Activated CD8-positive, alpha-beta T cell treated with anti-CD3 and anti-CD28 coated beads, Interleukin-2, amount 10 ng/mL, durations not matched to agents 7 days and 5 days (primary cell): ENCODE data around the gene EDRF1. TPM values are rescaled to one million over a fixed set of nuclear protein-coding genes. Genes with fewer than 3 reads are reported as not detected.
A peak's percentile ranks its signal among the peaks of the same experiment; 100 is the strongest.

Experiments used
- ATAC-seq: fragments of 150-1000 bp; cut with Tn5 transposase; one replicate; pipeline ENCODE4 v1.10.0; 2021; ENCODE audit warnings: moderate library complexity
- CTCF ChIA-PET: fragments of 350-600 bp; sonication (Branson Sonifier 250); formaldehyde crosslinking; loops from one replicate; lab custom pipeline; 2021; ENCODE audit warnings: antibody characterized with exemption; lab: Charles Lee
- POLR2A ChIA-PET: fragments of 350-600 bp; sonication (Branson Sonifier 250); formaldehyde crosslinking; loops from one replicate; lab custom pipeline; 2021; ENCODE audit warnings: antibody characterized with exemption; lab: Charles Lee
- DNase-seq: peaks from one replicate; pipeline ENCODE4 v3.0.0-alpha.2; 2020
- H3K27ac Mint-ChIP-seq: one replicate; pipeline ENCODE4 v1.8.0; 2021; ENCODE audit warnings: mild to moderate bottlenecking, mixed read lengths
- H3K27me3 Mint-ChIP-seq: one replicate; pipeline ENCODE4 v1.8.0; 2021; ENCODE audit warnings: low read depth, mixed read lengths
- H3K36me3 Mint-ChIP-seq: one replicate; pipeline ENCODE4 v1.8.0; 2021; ENCODE audit warnings: low read depth, mixed read lengths
- H3K4me1 Mint-ChIP-seq: one replicate; pipeline ENCODE4 v1.8.0; 2021; ENCODE audit warnings: low read depth, mixed read lengths
- H3K4me3 Mint-ChIP-seq: one replicate; pipeline ENCODE4 v1.8.0; 2021; ENCODE audit warnings: mild to moderate bottlenecking, mixed read lengths
- H3K9me3 Mint-ChIP-seq: one replicate; pipeline ENCODE4 v1.8.0; 2022; ENCODE audit warnings: mixed read lengths; ENCODE audit not compliant: insufficient read depth
- total RNA-seq, 2 experiments: library from RNA; stranded (reverse); gene quantifications; one replicate each; pipeline ENCODE4 v1.2.3, GENCODE V29; 2021

The EDRF1 gene
- total RNA-seq, result 10 to 100 TPM; 33.7 to 34.1 TPM

GRCh38 chr10:125719173-125720001 lies at the start of gene EDRF1:
Gene EDRF1 (plus strand): TSS chr10:125719709. CDS start chr10:125719808, 99 bp downstream.
- POLR2A ChIA-PET, result interaction anchor here (0.7 to 1.0 kb wide), 8 partner anchors 11 to 178 kb away, joined by 3 to 14 read pairs (median 4); partner anchors contain the start of genes BCCIP and UROS

DNA sequence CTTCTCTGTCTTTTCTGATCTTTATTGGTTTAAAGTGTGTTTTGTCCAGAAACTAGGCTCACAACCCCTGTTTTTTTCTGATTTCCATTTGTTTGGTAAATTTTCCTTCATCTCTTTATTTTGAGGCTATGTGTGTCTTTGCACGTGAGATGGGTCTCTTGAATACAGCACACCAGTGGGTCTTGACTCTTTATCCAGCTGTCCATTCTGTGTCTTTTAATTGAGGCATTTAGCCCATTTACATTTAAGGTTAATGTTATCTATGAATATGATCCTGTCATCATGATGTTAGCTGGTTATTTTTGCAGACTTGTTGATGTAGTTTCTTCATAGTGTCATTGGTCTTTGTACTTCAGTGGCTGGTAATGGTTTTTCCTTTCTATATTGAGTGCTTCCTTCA lies 46.6 kb upstream of the EDRF1 start:
- ATAC-seq (no peak), DNase-seq (no peak)
- H3K4me1 Mint-ChIP-seq, result no peaks in the 10 kb centered on the region
- H3K36me3 Mint-ChIP-seq, result no peaks in the 10 kb centered on the region
- CTCF ChIA-PET, result no interaction called here
- H3K9me3 Mint-ChIP-seq, result peaks cover 17% of the 10 kb centered on the region
- H3K27ac Mint-ChIP-seq, result no peak overlapping the region
- H3K27me3 Mint-ChIP-seq, result peaks cover 6% of the 10 kb centered on the region
- no peak overlapping the region for H3K4me3 Mint-ChIP-seq
- POLR2A ChIA-PET, result no interaction called here

More at GRCh38 chr10:125719173-125720001, at the start of gene EDRF1:
- Mint-ChIP-seq H3K27me3 (no peaks in the 10 kb centered on the region), H3K4me1 (peaks cover 29% of the 10 kb centered on the region), H3K36me3 (peaks cover 26% of the 10 kb centered on the region), H3K9me3 (no peaks in the 10 kb centered on the region), H3K27ac (peak within 1 kb of the TSS; percentile 98), H3K4me3 (peak within 1 kb of the TSS; percentile 92)
- CTCF ChIA-PET, result no interaction called here
- DNase-seq, result peak; percentile 99
- ATAC-seq, result peak; percentile 96

DNA sequence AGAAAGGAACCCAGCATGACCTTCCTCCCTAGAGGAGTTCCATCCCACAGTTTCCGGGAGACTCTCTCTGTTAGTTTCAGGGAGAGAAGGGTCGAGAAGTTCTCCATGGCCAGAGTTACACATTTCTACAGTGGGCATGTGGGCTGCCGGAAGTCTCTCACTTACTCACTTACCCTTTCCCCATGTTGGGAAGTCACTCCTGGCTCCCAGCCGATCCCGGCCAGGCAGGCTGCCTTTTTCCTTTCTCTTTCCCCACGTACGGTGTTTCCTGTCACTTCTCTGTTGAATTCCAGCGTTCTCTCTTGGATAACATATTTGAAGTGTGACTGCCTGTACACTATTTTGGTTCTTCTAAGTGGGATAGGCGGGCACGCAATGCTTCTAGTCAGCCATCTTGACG lies 40.1 kb upstream of the EDRF1 start:
- H3K27ac Mint-ChIP-seq, result no peak overlapping the region
- no peak overlapping the region for H3K4me3 Mint-ChIP-seq
- no peaks in the 10 kb centered on the region for H3K36me3 Mint-ChIP-seq
- ATAC-seq (no peak), DNase-seq (no peak)
- no peaks in the 10 kb centered on the region for H3K4me1 Mint-ChIP-seq
- peaks cover 4% of the 10 kb centered on the region for H3K27me3 Mint-ChIP-seq
- CTCF ChIA-PET, result no interaction called here
- POLR2A ChIA-PET, result no interaction called here
- peaks cover 20% of the 10 kb centered on the region for H3K9me3 Mint-ChIP-seq

GRCh38 chr10:125683063-125683462 lies 36.4 kb upstream of the EDRF1 start, which contains the start of gene TEX36:
Gene TEX36 (minus strand): TSS chr10:125683163. CDS start chr10:125682989, 174 bp downstream.
- H3K27me3 Mint-ChIP-seq, result peaks cover 4% of the 10 kb centered on the region
- peaks cover 1% of the 10 kb centered on the region for H3K9me3 Mint-ChIP-seq
- ChIA-PET CTCF (no interaction called here), POLR2A (no interaction called here)
- H3K4me1 Mint-ChIP-seq, result no peaks in the 10 kb centered on the region
- no peaks in the 10 kb centered on the region for H3K36me3 Mint-ChIP-seq
- no peak for DNase-seq
- H3K27ac Mint-ChIP-seq, result no peak within 1 kb of the TSS
- ATAC-seq, result no peak
- H3K4me3 Mint-ChIP-seq, result no peak within 1 kb of the TSS

- no peaks in the 10 kb centered on the region for H3K4me1 Mint-ChIP-seq
- H3K27me3 Mint-ChIP-seq, result peaks cover 4% of the 10 kb centered on the region
- ChIA-PET POLR2A (no interaction called here), CTCF (no interaction called here)
- H3K9me3 Mint-ChIP-seq, result no peaks in the 10 kb centered on the region
- DNase-seq (no peak), ATAC-seq (no peak)
- H3K36me3 Mint-ChIP-seq, result no peaks in the 10 kb centered on the region
- no peak overlapping the region for H3K4me3 Mint-ChIP-seq
- H3K27ac Mint-ChIP-seq, result no peak overlapping the region
Observed at GRCh38 chr10:125683821-125684220, 35.7 kb upstream of the EDRF1 start.

GRCh38 chr10:125684581-125684980 lies 34.9 kb upstream of the EDRF1 start:
- no peak overlapping the region for H3K27ac Mint-ChIP-seq
- no peaks in the 10 kb centered on the region for H3K4me1 Mint-ChIP-seq
- H3K9me3 Mint-ChIP-seq, result no peaks in the 10 kb centered on the region
- CTCF ChIA-PET, result no interaction called here
- H3K36me3 Mint-ChIP-seq, result no peaks in the 10 kb centered on the region
- peaks cover 4% of the 10 kb centered on the region for H3K27me3 Mint-ChIP-seq
- ATAC-seq (no peak), DNase-seq (no peak)
- POLR2A ChIA-PET, result no interaction called here
- H3K4me3 Mint-ChIP-seq, result no peak overlapping the region

DNA sequence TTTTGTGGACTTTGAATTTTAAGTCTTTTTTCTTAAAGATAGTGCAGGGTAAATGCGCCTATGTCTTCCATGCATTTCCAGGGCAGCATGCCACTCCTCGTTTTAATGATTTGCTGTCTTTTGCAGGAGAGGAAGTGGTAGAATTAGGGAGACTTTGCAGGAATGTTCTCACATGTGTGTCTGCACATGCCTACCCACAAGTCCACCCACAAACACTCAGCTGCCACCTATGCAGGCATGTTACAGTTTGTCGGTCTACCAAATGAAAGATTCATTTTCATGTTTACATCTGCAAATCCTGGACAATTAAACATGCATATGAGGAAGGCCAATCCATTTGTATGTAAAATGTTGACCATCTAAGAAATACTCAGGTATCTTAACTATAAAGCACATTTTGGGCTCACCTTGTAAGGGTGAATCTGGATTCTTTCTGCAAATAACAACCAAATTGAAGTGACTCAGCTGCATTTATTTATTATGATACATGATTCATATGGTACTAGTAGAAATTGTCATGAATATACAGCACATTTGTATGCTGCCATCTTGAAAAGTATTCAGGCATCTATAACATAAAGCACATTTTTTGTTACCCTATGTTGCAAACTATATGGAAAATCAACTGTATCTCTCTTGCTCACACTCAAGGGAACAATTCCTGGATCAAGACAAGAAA lies 31.9 kb upstream of the EDRF1 start:
- Mint-ChIP-seq H3K9me3 (no peaks in the 10 kb centered on the region), H3K27me3 (no peaks in the 10 kb centered on the region), H3K27ac (no peak overlapping the region), H3K4me1 (peaks cover 8% of the 10 kb centered on the region), H3K4me3 (no peak overlapping the region), H3K36me3 (no peaks in the 10 kb centered on the region)
- ChIA-PET POLR2A (no interaction called here), CTCF (no interaction called here)
- no peak for ATAC-seq
- no peak for DNase-seq

DNA sequence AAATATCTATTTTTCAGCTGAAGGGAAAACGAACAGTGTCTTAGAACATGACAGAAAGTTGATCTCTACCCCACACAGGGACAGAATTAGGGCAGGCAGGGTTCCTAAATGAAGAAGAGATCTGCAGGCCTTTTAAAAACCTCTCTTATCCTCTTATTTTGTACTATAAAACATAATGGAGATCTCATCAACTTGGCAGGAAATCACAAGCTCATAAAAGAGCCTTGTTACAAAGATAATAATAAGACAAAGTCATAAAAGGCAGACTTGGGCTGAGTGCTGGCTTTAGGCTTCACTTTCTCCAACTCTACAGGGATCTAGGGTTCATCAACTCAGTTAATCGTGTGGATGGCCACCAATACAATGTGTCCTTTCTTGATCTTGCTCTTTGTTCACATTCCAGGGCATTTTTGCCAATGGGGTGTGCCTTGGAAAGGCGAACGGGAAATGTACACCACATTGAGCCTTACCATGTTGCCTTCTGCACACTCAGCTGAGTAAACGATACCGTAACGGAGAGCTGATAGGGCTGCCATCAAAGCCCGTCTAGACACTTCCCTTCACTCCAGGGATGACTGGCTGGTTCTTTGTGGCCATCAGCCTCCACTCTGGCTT lies 29.4 kb upstream of the EDRF1 start:
- no peak overlapping the region for H3K27ac Mint-ChIP-seq
- H3K36me3 Mint-ChIP-seq, result no peaks in the 10 kb centered on the region
- POLR2A ChIA-PET, result no interaction called here
- CTCF ChIA-PET, result no interaction called here
- no peak overlapping the region for H3K4me3 Mint-ChIP-seq
- H3K4me1 Mint-ChIP-seq, result peaks cover 9% of the 10 kb centered on the region
- no peaks in the 10 kb centered on the region for H3K27me3 Mint-ChIP-seq
- no peak for DNase-seq
- no peak for ATAC-seq
- H3K9me3 Mint-ChIP-seq, result no peaks in the 10 kb centered on the region

- ChIA-PET POLR2A (no interaction called here), CTCF (no interaction called here)
- no peak for ATAC-seq
- Mint-ChIP-seq H3K36me3 (no peaks in the 10 kb centered on the region), H3K27ac (no peak overlapping the region), H3K27me3 (no peaks in the 10 kb centered on the region), H3K9me3 (no peaks in the 10 kb centered on the region), H3K4me3 (no peak overlapping the region), H3K4me1 (peaks cover 9% of the 10 kb centered on the region)
- DNase-seq, result no peak
Observed at GRCh38 chr10:125691160-125691981, 28.1 kb upstream of the EDRF1 start.

- DNase-seq (no peak), ATAC-seq (no peak)
- Mint-ChIP-seq H3K9me3 (no peaks in the 10 kb centered on the region), H3K4me1 (peaks cover 9% of the 10 kb centered on the region), H3K27ac (no peak overlapping the region), H3K4me3 (no peak overlapping the region), H3K36me3 (no peaks in the 10 kb centered on the region), H3K27me3 (no peaks in the 10 kb centered on the region)
- ChIA-PET CTCF (no interaction called here), POLR2A (no interaction called here)
Observed at GRCh38 chr10:125692196-125692595, 27.3 kb upstream of the EDRF1 start.
